GM04503 (cell line): ENCODE results near the gene SYTL1.

Experiments used
- DNase-seq: peaks from one replicate; pipeline ENCODE4 v3.0.0-alpha.2; 2012; ENCODE audit warnings: low read depth

Gene SYTL1

DNA sequence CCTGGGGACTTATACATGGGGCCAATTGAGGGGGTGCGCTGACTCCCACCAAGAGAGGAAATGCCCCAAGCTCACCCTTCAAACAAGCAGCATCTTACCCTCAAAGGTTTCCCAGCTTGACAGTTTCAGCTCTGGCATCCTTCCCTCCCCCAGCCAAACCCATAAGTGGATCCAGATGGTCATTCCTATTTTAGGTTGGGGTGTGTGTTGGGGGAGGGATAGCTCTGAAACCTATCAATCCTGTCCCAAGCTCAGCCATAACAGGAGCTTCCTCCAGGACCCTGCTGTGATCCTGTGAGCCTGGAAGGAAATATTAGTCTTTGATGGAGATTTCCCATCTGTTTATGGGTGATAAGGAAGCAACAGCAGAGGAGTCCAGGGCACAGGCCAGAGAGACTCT, 23.2 kb upstream of the SYTL1 start:
- peak; percentile 34 for DNase-seq

DNA sequence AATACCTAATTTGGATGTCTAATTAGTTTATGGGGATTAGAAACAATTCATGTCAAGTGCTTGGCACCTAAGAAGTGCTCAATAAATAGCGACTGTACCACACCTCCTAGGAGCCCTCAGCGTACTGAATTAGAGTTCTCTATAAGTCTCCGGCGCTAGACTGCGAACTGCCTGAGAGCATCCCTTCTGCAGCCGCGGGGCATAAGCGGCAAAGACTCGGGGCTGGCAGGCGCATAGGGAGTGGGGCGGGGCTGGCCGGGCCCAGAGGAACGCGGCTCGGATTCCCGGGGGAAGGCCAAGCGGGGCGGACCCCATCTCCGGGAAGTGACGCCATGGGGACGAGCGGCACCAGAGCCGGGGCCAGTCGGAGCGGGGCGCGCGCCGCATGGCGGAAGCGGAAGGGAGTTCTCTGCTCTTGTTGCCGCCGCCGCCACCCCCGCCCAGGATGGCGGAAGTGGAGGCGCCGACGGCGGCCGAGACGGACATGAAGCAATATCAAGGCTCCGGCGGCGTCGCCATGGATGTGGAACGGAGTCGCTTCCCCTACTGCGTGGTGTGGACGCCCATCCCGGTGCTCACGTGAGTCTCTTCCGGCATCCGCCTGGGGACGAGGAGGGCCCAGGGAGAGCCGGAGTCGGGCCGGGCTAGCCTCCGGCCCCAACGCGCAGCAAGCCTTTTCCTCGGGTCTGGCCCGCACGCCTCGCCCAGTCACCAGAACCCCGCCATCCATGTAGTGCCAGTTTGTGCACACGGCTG, 19.8 kb upstream of the SYTL1 start, which contains the start of gene TMEM222:
TSS of gene TMEM222 (plus strand) at position 351 of the 756 bp plus-strand sequence. CDS start at position 386, 35 bp downstream.
- DNase-seq, result peak; percentile 76

DNA sequence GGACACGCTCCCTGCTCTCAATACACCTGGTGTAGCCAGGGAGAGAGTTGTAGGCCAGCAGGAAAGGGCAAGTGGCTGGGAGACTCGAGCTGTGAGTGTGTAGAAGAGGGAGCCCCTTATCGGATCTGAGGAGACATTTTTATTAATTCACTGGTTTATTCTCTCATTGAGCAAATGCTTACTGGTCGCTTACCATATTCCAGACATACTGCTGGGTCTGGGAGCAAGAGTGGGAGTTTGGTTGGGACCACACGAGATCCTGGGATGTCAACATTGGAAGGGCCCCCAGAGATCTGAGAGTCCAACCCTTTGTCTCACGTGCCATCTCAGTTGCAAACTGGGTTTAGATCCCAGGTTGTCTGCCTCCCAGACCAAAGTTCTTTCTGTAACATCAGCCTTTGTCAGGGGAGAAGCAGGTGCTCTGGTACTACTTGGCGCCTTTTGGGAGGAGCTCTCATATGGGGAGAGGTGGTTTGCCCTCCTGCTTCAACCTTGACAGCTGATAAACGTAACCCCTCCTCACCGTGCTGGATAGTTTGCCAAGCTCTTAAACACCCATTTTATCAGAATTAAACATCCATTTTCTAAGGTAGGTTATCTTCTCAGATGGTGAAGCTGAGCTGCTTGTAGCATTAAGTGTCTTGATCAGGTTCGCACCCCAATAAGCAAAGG, 19.1 kb upstream of the SYTL1 start:
- no peak for DNase-seq

DNA sequence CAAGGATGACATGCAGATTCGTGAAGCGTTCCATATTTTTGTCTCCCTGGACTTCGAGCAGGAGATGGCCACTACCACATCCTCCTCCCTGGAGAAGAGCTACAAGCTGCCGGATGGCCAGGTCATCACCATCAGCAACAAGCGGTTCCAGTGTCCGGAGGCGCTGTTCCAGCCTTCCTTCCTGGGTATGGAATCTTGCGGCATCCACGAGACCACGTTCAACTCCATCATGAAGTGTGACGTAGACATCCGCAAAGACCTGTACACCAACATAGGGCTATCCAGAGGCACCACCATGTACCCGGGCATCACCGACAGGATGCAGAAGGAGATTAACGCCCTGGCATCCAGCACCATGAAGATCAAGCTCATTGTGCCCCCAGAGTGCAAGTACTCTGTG, 16.5 kb upstream of the SYTL1 start:
- DNase-seq, result no peak

DNA sequence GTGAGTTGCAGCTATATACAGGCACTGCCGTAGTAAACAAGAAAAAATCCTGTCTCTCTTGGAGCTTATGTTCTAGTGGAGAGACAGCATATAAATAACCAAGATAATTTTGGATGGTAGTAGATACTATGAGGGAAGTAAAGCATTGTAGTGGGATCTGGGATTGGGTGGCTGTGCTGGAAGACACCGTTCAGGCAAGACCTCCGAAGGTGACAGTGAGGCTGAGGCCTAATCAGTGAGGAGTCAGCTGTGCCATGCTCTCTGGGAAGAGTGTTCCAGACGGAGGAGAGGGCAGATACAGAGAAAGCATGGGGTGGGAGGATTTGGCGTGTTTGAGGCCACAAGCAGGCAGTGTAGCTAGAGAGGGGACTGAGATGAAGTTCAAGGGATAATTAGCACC, 13.9 kb upstream of the SYTL1 start:
- no peak for DNase-seq

DNA sequence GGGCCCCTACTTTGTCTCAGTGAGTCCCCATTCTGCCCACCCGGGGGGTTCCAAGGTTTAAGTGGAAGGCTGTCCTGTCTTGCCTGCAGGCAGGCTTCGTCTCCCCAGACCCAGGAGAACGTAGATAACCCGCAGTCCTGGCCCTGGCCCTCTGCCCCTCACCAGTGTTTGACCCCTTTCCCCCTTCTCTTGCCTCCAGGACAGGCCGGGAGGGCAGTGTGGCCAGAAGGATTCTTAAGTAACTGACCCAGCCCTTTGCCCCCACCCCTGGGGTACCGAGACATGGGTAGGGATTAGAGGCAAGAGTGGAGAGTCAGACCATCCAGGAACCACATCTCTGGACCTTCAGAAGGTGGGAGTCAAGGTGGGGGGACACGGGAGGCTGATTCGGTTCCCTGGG, 11.0 kb upstream of the SYTL1 start:
- DNase-seq, result no peak

DNA sequence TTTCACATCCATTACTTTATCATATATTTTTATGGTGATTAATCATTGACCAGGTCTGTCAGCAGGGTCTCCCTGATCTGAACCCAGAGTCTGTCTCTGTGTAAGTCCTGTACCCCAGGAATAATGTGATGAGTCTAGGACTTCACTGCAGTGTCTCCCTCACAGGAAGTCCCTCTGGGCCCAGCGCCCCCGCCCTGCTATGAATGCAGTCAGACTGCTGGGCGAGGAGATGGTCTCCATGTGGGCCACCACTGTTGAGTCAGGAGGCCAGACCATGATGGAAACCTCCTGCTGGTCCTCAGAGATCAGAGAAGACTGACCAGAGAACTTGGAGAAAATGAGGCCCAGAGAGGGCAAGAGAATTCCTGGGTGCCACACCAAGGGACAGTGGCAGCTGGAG, 10.4 kb upstream of the SYTL1 start:
- no peak for DNase-seq

DNA sequence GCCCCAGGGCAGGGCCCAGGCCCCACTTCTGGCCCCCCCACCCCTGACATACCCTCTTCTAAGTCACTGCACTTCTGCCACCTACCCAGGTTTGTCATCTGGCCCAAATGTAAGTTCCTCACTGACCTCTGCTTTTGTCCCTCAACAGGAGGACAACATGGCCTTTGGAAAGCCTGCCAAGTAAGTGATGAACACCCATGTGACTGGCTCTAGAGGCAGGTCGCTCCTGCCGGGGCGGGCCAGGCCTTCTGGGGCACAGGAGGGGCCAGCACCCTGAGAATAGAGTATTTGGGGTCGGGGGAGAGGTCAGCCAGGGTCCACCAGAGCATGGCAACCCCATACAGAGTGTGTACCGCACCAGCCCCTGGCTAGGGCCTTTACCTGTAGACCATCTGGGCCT, 9.9 kb upstream of the SYTL1 start:
- DNase-seq, result no peak

DNA sequence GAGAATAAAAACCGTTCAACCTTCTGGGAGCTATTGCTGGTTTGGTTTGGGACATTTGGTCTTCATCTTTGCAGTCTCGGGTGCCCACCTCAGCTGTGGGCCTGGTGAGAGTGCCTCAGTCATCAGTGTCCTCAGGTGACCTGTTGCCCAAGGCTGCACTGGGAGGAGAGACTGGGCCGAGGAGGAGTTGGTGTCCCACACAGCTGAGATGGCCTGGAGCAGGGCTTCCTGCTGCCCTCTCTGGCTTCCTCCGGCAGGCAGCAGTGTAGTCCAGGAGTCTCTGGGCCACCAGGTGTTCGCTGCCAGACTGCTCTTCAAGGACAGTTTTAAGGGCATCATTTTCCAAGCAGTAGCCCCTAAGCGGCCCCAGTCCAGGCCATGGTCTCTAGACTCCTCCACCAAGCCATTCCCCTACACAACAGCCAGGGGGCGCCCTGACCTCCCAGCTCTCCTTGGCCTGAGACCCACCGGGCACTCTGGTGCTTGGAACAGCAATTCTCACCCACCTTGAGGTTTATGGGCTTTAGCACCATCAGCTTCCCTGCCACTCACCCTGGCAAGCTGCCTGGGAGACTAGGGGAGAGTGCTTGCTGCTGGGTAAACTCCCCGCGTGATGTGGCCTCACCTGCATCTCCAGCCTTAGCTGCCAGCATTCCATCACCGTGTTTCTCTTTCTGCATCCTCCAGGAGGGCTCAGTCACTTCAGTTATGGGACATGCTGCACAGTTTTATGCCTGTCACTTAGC, 9.1 kb upstream of the SYTL1 start:
- no peak for DNase-seq

DNA sequence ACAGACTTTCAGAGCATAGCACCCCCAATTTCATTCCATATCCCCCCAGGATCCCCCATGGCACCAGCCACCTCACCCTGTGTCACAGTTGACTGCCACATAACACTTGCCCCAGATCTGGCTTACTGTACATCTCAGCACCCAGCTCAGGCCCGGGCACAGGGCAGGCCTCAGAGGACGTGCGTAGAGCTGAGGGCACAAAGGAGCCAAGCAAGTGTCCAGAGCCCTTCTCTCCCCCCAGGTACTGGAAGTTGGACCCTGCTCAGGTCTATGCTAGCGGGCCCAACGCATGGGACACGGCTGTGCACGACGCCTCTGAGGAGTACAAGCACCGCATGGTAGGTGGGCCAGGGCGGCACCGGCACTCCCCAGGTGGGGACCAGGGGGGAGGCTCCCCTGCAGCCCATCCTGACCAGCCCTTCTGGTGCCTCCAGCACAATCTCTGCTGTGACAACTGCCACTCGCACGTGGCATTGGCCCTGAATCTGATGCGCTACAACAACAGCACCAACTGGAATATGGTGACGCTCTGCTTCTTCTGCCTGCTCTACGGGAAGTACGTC, 8.0 kb upstream of the SYTL1 start:
- no peak for DNase-seq

DNA sequence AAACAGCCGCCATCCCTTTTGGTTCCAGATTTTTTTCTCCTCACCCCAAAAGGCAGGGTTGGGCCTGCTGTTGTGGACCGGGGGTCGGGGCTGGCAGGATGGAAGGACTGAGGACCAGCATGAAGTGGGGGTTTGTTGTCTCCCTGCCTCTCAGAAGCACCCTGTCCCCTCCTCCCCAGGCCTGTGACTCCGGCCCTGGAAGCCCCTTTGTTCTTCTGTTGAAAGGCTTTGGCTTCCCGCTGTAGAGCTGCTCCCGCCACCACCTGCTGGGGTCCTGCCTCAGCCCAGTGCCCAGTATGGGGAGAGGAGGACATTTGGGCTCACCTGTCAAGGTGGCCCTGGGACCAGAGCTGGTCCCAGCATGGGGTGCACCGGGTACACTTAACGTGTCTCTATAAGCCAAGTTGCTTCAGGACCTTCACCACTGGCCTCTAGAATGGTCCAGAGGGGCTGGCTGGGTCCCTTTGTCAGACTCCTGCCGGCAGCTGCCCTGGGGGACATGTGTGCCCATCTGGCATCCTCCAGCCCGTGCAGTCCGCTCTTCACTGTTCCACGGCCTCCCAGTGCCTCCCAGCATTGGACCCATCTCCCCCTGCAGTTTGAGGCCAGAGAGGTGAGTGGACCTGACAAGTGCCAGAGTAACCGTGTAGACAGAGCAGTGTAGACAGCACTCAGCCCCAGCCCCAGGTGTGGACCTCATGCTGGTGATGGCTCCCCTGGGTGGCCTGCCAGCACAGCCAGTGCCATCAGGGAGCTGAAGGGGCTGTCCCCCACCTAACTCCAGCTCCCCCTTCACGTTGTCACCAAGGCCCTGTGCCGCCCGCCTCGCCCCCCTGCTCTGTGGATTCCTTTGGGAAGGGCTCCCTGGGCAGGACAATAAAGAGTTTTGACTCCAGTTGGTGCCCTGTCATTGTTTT, 6.1 kb upstream of the SYTL1 start:
- DNase-seq, result no peak

DNA sequence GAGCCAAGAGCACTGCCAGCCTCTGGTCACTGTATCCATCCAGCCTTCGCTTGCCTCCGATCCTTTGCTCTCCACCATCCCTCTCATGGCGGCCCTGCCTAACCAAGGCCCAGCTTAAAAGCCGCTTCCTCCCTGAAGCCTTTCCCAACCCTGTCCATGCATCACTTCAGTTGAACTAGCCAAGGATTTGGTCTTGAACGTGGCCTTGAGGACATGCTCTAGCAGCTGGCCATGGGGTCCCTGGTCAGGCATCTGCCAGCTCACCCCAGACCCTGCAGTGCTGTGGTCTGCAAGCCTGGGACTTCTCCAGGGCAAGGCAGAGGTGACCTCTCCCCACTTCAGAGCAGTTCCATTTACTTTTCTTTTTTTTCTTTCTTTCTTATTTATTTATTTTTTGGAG, 5.1 kb upstream of the SYTL1 start:
- no peak for DNase-seq

DNA sequence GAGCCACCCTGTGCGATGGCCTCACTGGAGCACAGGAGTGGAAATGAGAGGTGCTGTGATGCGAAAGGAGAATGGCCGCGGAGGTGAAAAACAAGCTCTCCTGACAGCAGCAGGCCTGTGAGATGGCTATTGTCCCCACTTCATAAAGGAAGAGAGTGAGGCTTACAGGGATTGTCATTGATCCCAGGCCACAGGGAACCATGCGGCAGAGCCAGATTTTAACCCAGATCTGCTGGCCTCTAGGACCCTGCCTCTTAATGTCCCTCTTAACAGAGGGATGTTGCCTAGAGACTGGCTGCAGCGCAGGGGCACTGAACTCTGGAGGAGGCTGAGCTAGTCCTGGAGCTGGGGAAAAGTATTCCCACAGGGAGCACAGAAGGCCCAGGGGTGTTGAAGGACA, 3.1 kb upstream of the SYTL1 start:
- no peak for DNase-seq

DNA sequence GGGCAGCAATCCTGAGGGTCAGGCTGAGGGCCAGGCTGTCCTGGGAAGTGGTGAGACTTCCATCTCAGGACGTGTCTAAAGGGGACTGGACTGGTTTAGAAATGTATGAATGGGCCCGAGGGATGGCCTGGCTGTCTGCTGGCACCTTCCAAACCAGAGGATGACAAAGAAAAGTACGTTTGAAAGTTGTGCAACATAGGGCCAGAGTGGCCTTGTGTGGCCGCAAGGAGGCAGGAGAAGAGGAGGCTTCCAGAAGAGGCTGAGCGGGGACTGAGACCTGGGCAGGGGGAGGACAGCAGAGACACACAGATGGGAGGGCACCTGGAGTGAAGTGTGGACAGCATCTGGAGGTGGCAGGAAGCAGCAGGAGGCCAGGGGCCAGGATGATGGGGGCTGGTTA, 2.6 kb upstream of the SYTL1 start:
- DNase-seq, result no peak

DNA sequence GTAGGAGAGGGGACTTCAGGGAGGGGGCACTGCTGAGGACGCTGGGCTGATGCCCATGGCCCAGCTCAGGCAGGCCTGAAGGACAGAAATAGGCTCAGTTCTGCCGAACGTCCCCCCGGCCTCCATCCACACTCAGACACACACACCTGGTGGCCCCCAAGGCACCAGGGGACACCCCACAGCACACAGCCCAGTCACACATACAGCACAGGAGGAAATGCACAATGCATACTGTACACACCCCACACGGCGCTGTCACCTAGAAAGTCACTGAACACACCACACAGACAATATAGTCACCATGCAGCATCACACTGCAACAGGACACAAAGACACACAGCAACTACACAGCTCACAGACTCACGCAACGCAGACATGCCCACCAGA, 562 bp downstream of the SYTL1 start:
- no peak for DNase-seq

DNA sequence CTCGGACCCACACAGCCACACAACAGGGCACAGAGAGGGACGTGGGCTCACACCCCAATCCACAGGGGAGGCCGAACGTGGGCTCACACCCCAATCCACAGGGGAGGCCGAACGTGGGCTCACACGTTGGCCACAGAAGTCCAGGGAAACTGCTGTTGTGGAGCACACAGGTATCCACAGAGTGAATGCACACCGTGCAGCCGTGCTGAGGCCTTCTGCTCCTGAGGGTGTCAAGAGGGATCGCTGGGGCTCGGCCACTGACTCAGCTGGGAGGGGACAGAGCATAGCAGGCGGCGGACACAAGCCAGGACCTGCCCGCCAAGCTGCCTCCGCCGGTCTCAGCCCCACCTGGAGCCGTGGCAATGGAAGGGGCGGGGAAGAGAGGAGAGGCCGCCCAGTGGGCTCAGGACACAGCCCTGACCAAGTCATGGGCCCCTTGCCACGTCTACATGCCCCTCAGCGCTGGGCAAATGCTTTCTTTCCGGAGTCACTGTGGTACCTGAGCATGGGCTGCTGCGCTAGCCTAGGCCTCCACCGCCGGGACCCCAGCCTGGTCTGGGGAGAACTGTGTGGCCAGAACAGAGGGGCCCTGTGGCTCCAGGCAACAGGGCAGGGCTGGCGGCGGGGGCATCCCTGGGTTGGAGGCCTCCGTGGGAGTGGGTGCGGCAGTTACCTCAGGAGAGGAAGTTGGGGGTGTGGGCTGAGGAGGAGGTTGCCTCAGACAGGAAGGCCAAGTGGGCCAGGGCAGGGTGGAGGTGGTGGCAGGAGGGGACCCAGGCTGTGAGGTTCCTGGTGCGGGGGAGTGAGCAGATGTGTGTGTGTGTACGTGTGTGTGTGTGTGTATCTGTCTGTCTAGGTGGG, 1.2 kb downstream of the SYTL1 start:
- no peak for DNase-seq

DNA sequence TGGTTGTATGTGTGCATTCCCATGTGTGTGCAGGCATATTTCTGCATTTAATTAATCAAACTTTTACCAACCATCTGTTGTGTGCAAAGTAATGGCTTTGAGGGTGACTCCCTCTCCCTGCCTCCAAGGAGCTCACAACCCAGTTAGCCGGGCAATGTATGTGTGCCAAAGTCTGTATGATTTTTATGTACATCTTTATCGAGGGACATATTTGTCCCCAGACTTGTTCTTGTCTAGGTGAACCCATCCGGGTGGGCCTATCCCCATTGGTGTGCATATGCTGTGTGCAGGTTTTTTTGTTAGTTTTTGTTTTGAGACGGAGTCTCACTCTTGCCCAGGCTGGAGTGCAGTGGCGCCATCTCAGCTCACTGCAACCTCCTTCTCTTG, 1.8 kb downstream of the SYTL1 start:
- no peak for DNase-seq

DNA sequence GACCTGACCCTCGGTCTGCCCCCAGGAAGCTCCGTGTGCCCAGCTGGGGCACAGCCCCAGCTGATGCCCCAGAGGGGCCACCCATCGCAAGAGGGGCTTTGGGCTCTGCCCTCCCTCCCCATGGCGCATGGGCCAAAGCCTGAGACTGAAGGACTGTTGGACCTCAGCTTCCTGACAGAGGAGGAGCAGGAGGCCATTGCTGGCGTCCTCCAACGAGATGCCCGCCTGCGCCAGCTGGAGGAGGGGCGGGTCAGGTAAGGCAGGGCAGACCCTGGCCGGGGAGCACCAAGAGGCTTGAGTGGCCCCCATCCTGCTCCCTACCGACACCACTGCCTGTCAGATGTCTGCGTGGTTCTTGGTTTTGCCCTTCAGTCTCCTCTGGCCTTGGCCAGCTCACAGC, 3.5 kb downstream of the SYTL1 start:
- DNase-seq, result no peak

DNA sequence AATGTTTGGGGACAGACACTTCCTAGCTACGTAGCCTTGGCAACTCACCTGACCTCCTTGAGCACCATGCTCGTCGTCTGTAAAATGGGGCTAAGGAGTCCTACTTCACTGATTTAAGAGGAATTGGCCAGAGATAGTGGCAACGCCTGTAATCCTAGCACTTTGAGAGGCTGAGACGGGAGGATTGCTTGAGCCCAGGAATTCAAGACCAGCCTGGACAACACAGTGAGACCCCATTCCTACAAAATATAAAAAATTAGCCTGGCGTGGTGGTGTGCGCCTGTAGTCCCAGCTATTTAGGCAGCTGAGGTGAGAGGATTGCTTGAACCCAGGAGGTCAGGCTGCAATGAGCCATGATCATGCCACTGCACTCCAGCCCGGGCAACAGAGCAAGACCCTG, 4.5 kb downstream of the SYTL1 start:
- DNase-seq, result no peak

DNA sequence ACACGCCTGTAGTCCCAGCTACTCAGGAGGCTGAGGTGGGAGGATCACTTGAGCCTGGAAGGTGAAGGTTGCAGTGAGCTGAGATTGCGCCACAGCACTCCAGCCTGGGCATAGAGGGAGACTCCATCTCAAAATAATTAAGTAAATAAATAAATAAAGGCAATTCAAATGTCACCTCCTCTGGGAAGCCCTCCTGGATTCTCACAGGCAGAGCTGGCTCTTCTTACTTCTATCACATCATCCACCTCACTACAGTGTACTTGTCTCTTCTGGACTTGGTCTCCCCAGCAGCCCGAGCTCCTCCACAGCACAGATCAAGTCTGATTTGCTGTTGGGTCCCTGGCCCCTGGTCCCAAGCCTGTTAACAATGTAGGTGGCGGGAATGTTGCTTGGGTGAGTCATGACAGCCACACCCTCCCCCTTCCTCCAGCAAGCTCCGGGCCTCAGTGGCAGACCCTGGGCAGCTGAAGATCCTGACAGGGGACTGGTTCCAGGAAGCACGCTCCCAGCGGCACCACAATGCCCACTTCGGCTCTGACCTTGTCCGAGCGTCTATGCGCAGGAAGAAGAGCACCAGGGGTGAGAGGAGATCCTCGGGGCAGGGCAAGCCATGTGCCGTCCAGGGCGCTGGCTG, 5.3 kb downstream of the SYTL1 start:
- DNase-seq, result no peak
